IPS DF 4.7 (cell line): ENCODE data around the gene ZNF292.
"Not testable (repeated sequence)": the region's sequence is repeated elsewhere in the genome, so short reads cannot be mapped to it uniquely, and the experiment has no call there.

ENCODE experiments used
- DNase-seq: peaks from one replicate; pipeline ENCODE4 v3.0.0-alpha.2; 2013; ENCODE audit warnings: low spot score; ENCODE audit errors: extremely low read depth

Gene ZNF292

GRCh38 chr6:87161299-87161698 lies 5.9 kb downstream of the ZNF292 start:
- DNase-seq = no peak

GRCh38 chr6:87164004-87164403 lies 8.6 kb downstream of the ZNF292 start:
- DNase-seq = no peak

GRCh38 chr6:87164506-87164905 lies 9.1 kb downstream of the ZNF292 start:
- no peak for DNase-seq

GRCh38 chr6:87165185-87165584 lies 9.8 kb downstream of the ZNF292 start:
- DNase-seq = no peak

GRCh38 chr6:87171938-87172633 lies 16.7 kb downstream of the ZNF292 start:
- no peak for DNase-seq

- no peak for DNase-seq
Measured at GRCh38 chr6:87174078-87174579, 18.8 kb downstream of the ZNF292 start.

GRCh38 chr6:87176493-87176892 lies 21.1 kb downstream of the ZNF292 start:
- no peak for DNase-seq

- no peak for DNase-seq
Measured at GRCh38 chr6:87180105-87180728, 24.9 kb downstream of the ZNF292 start.

- DNase-seq = no peak
Measured at GRCh38 chr6:87181903-87182302, 26.5 kb downstream of the ZNF292 start.

- DNase-seq = no peak
Measured at GRCh38 chr6:87182321-87182720, 27.0 kb downstream of the ZNF292 start.

GRCh38 chr6:87182940-87183339 lies 27.6 kb downstream of the ZNF292 start:
- no peak for DNase-seq

- DNase-seq = no peak
Measured at GRCh38 chr6:87183687-87184086, 28.3 kb downstream of the ZNF292 start.

- DNase-seq = no peak
Measured at GRCh38 chr6:87184762-87185250, 29.4 kb downstream of the ZNF292 start.

GRCh38 chr6:87196275-87196842 lies 41.0 kb downstream of the ZNF292 start:
- DNase-seq = no peak

- no peak for DNase-seq
Measured at GRCh38 chr6:87197547-87197946, 42.2 kb downstream of the ZNF292 start.

- not testable (repeated sequence) for DNase-seq
Measured at GRCh38 chr6:87198022-87198810, 42.9 kb downstream of the ZNF292 start.

- DNase-seq = no peak
Measured at GRCh38 chr6:87199787-87200186, 44.4 kb downstream of the ZNF292 start.

GRCh38 chr6:87200469-87201175 lies 45.3 kb downstream of the ZNF292 start:
- no peak for DNase-seq

GRCh38 chr6:87203448-87204023 lies 48.2 kb downstream of the ZNF292 start:
- no peak for DNase-seq

GRCh38 chr6:87209812-87210211 lies 54.4 kb downstream of the ZNF292 start:
- DNase-seq = no peak

GRCh38 chr6:87210979-87211378 lies 55.6 kb downstream of the ZNF292 start:
- no peak for DNase-seq
